Measurements from ENCODE around the gene RIPK1.
A peak's percentile ranks its signal among the peaks of the same experiment; 100 is the strongest.
"Not testable (repeated sequence)": the region's sequence is repeated elsewhere in the genome, so short reads cannot be mapped to it uniquely, and the experiment has no call there.

Gene RIPK1

GRCh38 chr6:3136292-3137011 is 68.2 kb downstream of the RIPK1 start:
- DNase-seq = no peak

DNA sequence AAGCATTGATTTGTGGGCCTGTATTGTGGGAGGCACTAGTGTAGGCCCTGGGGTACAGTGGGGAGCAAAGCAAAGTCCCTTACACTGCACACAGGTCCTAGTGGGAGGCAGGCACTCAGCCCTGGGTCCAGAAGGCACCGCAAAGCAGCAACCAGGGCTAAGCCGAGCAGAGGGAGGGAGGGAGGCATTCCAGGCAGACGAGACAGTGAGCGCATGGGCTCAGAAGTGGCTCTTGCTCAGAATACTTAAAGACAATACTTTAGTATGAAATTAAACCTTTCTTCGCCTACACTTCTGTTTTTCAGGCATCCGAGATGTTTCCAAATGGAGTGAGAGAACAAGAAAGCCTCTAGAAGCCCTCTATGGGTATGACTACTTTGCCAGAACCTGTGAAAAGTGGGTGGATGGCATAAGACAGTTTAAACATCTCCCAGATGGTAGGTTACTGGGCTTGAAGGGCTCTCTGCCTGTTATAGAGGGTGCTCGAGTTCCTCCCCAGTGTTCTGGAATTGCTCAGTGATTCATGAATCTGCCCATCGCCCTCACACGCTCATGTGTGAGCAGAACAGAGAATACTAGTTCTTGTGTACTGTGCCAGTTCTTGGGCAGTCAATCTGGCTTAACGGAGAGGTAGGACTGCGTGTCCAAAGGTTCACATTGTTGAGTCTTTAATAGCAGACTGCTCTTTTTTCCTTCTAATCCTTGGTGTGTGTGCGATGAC is 68.9 kb downstream of the RIPK1 start:
- no peak for DNase-seq

- not testable (repeated sequence) for DNase-seq
Measured at GRCh38 chr6:3137873-3138272, 69.6 kb downstream of the RIPK1 start.

DNA sequence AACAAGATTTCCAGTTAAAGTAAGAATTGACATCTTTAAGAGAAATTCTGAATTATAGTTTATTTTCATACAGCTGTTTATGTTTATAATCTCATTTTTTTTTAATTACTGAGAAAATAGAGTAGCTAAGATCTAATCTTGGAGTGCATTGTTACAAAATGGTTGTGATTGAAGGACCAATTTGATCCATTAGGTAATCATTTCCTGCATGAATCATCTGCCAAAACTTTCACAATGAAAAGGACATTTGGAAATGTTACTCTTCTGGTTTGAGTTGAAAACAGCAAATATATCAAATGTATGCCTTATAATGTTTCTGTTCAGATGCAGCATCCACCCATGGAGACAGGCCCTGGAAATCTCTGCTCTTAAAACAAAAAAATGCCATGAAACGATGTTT is 70.0 kb downstream of the RIPK1 start:
- DNase-seq = peak in 3 of 4 experiments; percentile 40 to 71 (median 67)

DNA sequence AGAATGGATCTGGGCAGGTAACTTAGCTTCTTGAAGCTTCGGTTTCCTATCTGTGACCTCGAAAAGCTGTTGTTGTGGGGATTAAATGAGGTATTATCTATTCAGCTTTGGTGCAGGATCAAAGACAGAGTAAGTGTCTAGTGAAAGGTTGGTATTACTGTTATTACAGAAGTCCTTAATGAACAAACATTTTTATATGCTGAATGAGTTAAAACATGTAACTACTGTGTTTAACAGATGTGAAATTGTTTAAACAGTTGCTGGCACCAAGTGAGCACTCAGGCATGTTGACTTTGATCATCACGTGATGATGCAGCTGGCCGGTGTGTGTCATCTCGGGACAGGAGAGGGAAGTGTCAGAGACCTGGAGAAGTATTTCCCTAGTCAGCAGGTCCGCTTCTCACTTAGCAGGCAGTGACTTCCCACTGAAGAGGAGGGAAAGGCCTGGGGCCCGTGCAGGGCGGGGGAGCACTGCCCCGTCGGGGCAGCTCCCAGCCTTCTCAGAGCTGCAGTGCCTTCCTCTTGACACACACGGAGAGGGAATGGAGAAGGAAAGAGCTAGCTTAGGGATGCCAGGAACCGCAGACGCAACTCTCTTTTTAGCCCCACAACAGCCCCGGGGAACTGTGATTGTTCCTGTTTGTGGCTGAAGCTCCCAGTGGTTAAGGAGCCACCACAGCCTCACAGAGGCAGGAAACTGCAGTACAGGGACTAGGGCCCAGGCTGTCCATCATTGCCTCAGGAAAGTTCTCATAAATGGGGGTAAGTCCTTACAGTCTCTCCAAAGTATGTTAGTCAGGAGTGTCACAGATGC is 71.0 kb downstream of the RIPK1 start:
- DNase-seq = peak; percentile 92 to 96 (median 95)

DNA sequence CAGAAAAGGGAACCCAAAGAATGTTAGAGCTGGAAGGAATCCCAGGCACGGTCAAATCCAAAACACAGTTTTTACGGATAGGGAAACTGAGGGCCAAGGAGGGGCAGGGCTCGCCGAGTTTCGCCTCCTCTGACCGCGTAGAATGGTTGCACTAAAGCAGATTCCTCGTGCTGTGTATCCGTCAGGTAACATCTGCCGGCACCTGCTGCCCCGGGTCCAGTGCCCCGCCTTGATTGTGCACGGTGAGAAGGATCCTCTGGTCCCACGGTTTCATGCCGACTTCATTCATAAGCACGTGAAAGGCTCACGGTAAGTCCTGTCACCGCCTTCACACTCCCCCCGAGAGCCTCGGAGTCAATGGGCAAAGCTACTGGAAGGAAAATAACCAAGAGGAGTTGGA is 71.9 kb downstream of the RIPK1 start:
- no peak for DNase-seq

DNA sequence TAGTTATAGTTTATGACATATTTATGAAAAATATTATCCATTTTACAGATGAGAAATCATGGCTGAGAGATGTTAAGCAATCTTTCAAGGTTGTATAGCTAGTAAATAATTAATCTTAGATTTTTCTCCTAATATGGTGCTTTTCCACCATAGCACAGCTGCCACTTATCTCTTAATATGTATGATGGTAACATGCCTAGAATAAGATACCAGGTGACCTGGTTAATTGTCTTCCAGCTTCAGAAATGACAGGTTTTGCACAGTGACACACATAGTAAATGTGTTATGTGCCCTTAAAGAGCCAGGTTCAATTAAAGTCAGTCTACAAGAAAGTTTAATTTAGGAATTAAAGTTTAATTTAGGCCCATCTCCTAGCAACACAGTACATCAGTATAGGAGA is 74.2 kb downstream of the RIPK1 start:
- DNase-seq = no peak

- no peak for DNase-seq
Measured at GRCh38 chr6:3143158-3143557, 74.9 kb downstream of the RIPK1 start.

DNA sequence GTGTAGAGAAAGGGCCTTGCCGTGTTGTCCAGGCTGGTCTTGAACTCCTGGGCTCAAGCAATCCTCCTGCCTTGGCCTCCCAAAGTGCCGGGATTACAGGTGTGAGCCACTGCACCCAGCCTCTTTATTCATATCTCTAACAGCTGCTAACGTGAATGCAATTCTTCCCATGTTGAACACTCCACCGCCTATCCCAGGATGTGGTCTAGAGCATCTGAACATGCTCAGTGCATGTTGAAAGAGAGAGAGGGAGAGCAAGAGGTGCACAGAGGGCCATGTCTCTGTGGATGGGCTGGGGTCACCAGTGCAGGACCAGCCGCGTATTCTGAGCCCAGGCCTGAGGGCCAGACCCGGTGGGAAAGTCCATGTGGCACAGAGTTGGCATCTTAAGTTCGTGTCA is 76.3 kb downstream of the RIPK1 start:
- DNase-seq = no peak

GRCh38 chr6:3147914-3148757 is 79.8 kb downstream of the RIPK1 start:
- DNase-seq = no peak

DNA sequence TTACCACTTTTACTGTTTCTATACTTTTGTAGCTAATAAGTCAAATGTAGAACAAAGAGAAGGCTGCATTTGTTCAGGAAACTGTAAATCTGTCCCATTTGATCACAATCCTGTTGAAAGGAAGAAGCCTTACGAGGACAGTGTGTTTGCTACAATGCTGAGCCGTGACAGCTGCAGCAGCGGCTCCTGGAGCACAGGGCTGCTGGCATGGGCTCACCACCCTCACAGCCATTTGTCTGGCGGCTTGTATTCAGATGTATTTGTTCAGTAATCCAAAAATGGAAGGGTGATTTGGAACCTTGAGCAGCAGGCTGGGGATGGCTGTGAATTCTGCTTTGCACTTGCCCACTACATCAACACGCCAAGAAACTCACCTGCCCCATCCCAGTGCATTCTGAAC is 83.4 kb downstream of the RIPK1 start:
- no peak for DNase-seq

- DNase-seq = no peak
Measured at GRCh38 chr6:3152689-3153088, 84.4 kb downstream of the RIPK1 start.

DNA sequence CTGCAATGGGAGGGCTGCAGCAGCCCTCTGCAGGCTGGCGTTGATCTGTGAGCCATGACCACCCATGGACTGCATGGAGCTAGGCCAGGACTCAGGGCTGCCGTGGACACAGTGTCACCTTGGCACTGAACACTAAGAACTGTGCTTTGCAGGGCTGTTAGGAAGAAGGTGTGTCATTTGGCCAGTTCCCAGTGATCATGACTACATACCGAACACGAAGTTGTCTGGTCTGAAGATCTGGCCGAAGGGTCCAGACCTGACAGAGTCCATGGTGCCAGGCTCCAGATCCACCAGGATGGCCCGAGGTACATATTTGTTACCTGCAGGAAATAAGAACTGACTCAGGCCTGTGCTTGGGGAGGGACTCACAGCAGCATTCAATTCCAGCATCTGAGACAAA is 87.1 kb downstream of the RIPK1 start:
- not testable (repeated sequence) for DNase-seq

GRCh38 chr6:3156184-3157130 is 88.2 kb downstream of the RIPK1 start:
- peak in 3 of 4 experiments; percentile 14 to 33 (median 22) for DNase-seq

DNA sequence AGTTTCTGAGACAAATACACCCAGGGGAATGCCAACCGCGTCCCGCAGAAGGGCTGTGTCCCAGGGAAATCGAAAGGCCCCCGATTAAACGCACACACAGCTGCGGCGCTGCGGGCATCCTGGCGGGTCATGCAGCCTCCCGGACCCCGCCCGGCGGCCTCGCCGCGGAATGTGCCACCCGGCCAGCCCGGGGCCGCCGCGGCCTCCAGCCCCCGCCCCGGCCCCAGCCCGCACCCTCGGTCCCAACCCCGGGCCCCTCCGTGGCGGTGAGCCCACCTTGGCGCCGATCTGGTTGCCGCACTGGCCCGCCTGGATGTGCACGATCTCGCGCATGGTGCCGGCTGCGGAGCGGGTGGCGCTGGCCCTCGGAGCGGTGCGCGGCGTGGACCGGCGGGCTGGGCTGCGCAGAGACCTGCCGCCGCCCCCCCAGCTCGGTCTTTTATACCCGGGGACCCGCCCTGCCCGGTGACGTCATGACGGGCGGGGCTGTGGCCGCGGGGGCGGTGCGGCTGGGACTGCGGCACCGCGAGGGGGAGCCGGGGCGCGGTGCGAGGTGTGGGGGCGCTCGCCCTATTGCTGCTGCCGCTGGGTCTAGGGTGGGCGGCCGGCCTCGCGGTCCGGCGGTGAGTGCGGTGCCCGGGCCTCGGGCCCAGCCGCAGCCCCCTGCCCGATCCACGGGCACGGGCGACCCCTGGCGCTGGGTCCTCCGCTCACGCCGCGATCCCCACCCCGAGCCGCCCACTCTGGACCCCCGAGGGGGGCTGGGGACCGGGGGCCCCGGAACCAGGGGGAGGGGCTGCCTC is 89.0 kb downstream of the RIPK1 start, which contains the start of gene TUBB2A:
TSS of gene TUBB2A (minus strand) at position 414 of the 803 bp plus-strand sequence. CDS start at position 333, 81 bp downstream.
- DNase-seq = peak; percentile 90 to 97 (median 94)

DNA sequence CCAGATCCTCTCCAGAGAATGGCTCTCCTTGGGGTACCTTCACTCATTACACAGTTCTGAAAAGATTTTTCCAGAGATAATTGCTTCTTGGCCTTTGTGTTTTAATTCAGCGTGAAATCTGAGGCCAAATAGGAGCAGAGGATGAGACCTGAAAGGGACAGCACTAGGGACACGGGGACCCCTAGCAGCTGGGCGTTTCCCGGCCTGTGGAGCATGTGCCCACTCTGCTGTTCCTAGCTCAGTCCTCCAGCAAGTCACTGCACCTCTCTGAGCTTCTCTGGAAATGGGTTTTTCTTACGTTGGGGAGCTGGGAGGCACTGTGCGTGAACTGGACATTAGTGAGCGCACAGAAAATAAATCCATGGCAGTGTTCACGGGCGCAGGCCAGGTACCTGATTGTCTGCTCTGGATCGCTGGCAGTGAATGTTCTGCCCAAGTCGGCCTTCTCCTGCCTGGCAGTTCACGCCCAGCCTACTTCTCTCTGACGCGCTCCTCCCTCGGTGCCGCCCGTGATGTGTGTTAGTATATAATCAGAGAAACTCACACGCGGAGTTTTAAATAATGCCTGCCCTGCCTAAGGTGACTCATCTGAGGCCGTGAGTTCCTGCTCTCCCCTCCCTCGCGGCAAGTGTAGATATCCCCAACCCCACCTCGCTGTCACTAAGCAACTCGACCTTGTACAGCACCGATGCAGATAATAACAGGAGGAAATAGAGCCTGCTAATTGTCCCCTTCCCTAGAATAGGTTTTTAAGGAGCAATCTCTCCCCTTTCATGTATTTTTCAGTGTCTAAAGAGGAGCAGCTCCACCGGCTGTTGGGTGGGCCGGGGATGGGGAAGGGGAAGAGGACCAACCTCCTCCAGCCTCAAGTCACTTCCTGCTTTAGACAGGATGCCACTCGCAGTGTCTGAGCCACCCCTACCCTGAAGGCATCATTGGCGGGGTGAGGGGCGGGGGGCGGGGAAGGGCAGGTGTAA is 91.8 kb downstream of the RIPK1 start:
- peak in 3 of 4 experiments; percentile 31 to 53 (median 49) for DNase-seq

DNA sequence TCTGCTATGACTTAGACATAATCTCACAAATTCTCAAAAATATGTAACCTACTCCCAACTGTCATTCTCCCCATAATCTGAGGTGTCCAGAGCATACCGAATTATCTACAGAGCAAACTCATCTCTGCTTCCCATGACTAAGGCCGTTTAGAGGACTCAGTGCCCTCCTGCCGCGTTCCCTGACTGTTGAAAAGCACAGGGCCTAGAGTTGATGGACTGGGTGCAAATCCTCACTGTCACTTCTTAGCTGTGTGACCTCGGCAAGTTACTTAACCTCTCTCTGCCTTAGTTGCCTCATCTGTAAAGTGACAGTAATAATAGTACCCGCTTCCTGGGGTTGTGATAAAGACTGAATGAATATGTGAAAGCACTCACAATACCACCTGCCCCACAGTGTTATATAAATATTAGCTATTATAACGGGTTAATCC is 93.8 kb downstream of the RIPK1 start:
- no peak for DNase-seq

DNA sequence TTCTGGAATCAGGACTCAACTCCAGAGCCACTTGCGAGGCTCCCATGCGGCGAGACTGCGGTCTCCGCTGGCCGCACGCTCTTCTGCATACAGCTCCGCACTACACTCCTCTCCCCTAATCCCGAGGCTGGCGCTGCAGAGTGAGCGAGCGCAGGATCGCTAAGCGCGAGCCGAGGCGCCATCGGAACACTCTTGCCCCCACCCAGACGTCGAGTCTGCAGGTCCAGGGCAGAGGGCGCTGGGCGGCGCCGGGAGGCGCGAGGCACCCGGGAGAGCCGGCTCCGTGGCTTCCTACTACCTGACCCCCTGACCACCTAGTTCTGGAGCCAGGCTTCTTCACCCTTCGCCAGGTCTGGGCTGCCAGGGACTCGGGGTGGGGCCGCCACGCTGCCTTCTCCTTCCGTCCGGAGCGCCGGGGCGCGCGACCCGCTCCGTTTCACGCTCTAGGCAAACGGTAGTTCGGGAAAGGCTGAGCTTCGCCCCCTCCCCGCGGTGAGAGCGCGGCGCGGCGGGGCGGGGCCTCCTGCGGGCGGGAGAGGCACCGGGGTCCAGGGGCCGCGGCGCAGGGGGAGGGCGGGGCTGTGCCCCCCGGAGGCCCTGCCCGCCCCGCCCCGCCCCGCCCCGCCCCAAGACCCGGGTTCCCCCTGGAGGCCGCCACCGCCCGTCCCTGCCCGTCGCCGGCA is 94.4 kb downstream of the RIPK1 start:
- DNase-seq = peak; percentile 69 to 86 (median 78)
